Measurements from ENCODE around the gene AXIN2. TPM values are rescaled to one million over a fixed set of nuclear protein-coding genes. Genes with fewer than 3 reads are reported as not detected.

AXIN2 gene
- total and polyA plus RNA-seq, 8 donors: 25.0 to 65.7 (median 59.5) TPM

DNA sequence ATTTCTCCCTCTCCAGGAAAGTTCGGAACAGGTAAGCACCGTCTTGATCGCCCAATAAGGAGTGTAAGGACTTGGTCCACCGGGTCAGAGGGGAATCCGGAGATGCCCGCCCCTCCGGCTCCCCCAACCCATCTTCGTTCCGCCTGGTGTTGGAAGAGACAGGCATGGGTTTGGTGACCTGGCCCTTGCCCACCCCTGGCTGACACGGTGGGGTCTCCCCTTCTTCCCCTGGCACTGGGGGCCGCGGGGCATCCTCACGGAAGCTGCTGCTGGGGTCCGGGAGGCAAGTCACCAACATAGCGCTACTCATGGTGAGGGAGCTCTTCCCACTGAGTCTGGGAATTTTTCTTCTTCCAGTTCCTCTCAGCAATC, 3.2 kb downstream of the AXIN2 start:
- H3K27ac ChIP-seq: peak overlapping the region; percentile 86 to 94
- H3K36me3 ChIP-seq: no peaks in the 10 kb centered on the region
- no peaks in the 10 kb centered on the region for H3K9me3 ChIP-seq
- H3K27me3 ChIP-seq: peaks cover 0 to 67% of the 10 kb centered on the region in 2 donors
- no peak overlapping the region for H3K4me3 ChIP-seq
- H3K4me1 ChIP-seq: peaks cover 16 to 20% of the 10 kb centered on the region in 2 donors
- intact Hi-C loops (cut with DNase I): loop anchor here (5.0 to 10.0 kb wide), 3 partner anchors 103 to 263 kb away; no protein-coding TSS in a partner anchor
- TF ChIP-seq, protein P1, sequence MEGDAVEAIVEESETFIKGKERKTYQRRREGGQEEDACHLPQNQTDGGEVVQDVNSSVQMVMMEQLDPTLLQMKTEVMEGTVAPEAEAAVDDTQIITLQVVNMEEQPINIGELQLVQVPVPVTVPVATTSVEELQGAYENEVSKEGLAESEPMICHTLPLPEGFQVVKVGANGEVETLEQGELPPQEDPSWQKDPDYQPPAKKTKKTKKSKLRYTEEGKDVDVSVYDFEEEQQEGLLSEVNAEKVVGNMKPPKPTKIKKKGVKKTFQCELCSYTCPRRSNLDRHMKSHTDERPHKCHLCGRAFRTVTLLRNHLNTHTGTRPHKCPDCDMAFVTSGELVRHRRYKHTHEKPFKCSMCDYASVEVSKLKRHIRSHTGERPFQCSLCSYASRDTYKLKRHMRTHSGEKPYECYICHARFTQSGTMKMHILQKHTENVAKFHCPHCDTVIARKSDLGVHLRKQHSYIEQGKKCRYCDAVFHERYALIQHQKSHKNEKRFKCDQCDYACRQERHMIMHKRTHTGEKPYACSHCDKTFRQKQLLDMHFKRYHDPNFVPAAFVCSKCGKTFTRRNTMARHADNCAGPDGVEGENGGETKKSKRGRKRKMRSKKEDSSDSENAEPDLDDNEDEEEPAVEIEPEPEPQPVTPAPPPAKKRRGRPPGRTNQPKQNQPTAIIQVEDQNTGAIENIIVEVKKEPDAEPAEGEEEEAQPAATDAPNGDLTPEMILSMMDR (IDR thresholded peaks at IDR 0.05): no peak
- DNase-seq (peak in 1 of 4 donors; percentile 65), ATAC-seq (no peak)

DNA sequence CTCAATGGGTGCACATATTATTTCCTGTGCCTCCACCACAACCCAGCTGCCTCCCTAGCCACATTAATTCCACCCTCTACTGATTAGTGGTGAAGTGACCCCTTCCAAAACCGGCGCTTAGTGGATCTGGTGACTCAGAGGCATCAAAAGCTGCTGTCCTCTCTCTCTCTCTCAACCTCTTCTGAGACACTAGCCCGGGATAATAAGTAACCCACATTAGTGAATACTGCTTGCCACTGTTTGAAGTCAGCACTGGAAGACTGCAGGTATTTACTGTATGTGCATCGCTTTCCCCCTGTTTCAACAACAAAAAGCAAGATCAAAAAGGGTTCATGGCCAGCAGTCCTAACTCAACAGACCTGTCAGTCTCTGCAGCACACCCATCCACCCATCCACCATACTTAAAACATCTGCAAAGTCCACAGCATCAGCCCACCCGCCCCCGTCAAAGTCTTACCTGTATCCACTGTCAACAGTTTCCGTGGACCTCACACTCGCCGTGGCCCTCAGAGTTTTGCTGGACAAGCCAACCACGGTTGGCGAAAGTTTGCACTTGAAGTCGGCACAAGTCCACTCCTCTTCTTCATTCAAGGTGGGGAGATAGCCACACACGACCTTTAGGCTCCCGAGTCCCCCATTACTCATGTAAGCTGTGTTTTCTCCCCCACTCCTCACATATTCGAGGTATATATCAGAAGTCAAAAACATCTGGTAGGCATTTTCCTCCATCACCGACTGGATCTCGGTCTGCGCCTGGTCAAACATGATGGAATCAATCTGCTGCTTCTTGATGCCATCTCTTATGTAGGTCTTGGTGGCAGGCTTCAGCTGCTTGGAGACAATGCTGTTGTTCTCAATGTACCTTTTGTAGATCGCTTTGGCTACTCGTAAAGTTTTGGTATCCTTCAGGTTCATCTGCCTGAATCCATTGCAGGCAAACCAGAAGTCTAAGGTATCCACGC, 3.8 kb downstream of the AXIN2 start:
- TF ChIP-seq, protein P1 (IDR thresholded peaks at IDR 0.05): no peak
- Histone ChIP-seq H3K4me3 (no peak overlapping the region), H3K36me3 (no peaks in the 10 kb centered on the region), H3K27ac (peak overlapping the region; percentile 86 to 94), H3K27me3 (peaks cover 0 to 61% of the 10 kb centered on the region in 2 donors), H3K9me3 (no peaks in the 10 kb centered on the region), H3K4me1 (peaks cover 16 to 27% of the 10 kb centered on the region in 2 donors)
- ATAC-seq (peak; percentile 17), DNase-seq (no peak)
- intact Hi-C loops (cut with DNase I): loop anchor here (5.0 to 10.0 kb wide), 3 partner anchors 103 to 263 kb away; no protein-coding TSS in a partner anchor

DNA sequence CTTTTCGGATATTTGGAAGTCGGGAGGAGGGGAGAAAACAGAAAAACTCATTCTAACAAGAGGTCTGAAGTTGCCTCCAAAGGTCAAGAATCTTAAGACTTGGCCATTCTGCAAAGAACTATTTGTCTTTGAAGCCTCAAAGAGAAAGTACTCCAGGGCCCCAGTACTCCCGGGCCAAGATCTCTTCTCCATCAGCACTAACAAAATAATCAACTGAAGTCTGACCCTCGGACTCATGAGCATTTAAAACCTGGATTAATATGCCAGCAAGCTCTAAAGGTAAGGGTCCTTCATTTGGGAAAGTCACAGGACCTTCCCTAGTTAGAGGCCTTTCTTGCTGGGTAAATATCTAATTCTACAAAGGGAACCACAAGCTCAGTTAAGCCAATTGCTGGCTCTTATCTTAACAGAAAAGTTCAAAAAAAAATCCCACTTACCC, 4.5 kb downstream of the AXIN2 start:
- H3K27me3 ChIP-seq: peaks cover 0 to 54% of the 10 kb centered on the region in 2 donors
- ATAC-seq (peak; percentile 14), DNase-seq (no peak)
- H3K36me3 ChIP-seq: no peaks in the 10 kb centered on the region
- H3K9me3 ChIP-seq: no peaks in the 10 kb centered on the region
- TF ChIP-seq, protein P1 (IDR thresholded peaks at IDR 0.05): no peak
- H3K27ac ChIP-seq: peak overlapping the region; percentile 62 to 94
- H3K4me3 ChIP-seq: no peak overlapping the region
- peaks cover 23 to 31% of the 10 kb centered on the region in 2 donors for H3K4me1 ChIP-seq
- intact Hi-C loops (cut with DNase I): loop anchor here (5.0 to 10.0 kb wide), 3 partner anchors 102 to 262 kb away; no protein-coding TSS in a partner anchor

DNA sequence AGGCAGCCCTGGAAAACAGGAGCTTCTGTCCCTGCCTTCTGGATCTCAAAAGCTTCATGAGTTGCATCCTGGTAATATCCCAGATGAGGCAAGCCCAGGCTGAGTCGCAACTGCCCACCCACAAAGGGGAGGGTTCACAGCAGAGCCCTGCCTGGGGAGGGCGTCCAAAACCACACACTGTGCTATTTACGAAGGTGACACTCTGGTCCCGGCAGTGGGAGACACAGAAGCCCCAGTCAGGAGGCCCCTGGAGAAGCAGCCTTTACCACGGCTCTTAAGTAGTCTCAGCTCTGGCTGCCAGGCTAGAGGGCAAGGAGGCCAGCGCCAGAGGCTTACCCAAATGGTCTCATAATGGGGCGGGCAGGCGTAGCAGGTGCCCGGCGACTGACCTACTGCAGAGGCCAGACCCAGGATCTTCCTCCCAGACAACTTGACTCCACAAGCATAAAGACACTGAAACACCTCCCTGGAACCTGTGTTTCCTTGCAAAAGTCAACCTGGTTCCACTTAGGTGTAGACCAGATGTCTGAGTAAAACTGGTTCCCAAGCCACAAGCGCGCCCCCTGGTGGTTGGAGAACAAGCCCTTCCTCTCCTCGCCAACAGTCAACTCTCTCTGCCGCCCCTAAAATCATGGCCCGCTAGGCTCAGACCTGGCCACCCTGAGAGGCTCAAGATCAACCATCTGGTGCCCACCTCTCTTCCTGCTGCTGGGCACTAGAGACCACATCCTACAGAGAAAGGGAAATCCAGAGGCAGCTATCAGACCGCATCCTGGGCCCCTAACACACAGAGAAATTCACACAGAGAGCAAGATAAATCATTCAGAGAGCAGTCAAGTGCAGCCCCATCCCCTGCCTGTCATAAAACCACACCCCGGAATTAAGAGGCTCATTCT, 5.2 kb downstream of the AXIN2 start:
- no peaks in the 10 kb centered on the region for H3K36me3 ChIP-seq
- peak overlapping the region; percentile 62 to 94 for H3K27ac ChIP-seq
- H3K4me1 ChIP-seq: peaks cover 27 to 35% of the 10 kb centered on the region in 2 donors
- peaks cover 0 to 47% of the 10 kb centered on the region in 2 donors for H3K27me3 ChIP-seq
- H3K9me3 ChIP-seq: no peaks in the 10 kb centered on the region
- H3K4me3 ChIP-seq: no peak overlapping the region
- intact Hi-C loops (cut with DNase I): loop anchor here (5.0 to 10.0 kb wide), 3 partner anchors 101 to 261 kb away; no protein-coding TSS in a partner anchor
- TF ChIP-seq, protein P1 (IDR thresholded peaks at IDR 0.05): peak; percentile 77 to 82
- DNase-seq (peak; percentile 77 to 92 (median 88)), ATAC-seq (peak; percentile 55)
